ENCODE measurements around the gene FBXL14.

FBXL14 gene

GRCh38 chr12:1590221-1590979 is 4.0 kb downstream of the FBXL14 start:
- Histone ChIP-seq H3K27me3 (ENCODE audit: low read depth, low read length) (no peaks in the 10 kb centered on the region), H3K36me3 (ENCODE audit: control insufficient read depth in 1 of 2, insufficient read depth in 2 of 2, low read length in 2 of 2) (no peaks in the 10 kb centered on the region), H3K27ac (ENCODE audit: low read length) (no peak overlapping the region), H3K4me1 (ENCODE audit: control insufficient read depth in 1 of 2, insufficient read depth in 2 of 2, low read length in 2 of 2) (peaks cover 13 to 46% of the 10 kb centered on the region in 2 donors), H3K4me3 (ENCODE audit: low read depth in 1 of 2, low read length in 2 of 2) (peak overlapping the region; percentile 20 to 61), H3K9me3 (ENCODE audit: control insufficient read depth in 1 of 2, low read length in 2 of 2) (no peaks in the 10 kb centered on the region)

- Histone ChIP-seq H3K27me3 (ENCODE audit: low read depth, low read length) (no peaks in the 10 kb centered on the region), H3K27ac (ENCODE audit: low read length) (peak overlapping the region; percentile 31), H3K4me3 (ENCODE audit: low read depth in 1 of 2, low read length in 2 of 2) (no peak overlapping the region), H3K4me1 (ENCODE audit: control insufficient read depth in 1 of 2, insufficient read depth in 2 of 2, low read length in 2 of 2) (peaks cover 9 to 46% of the 10 kb centered on the region in 2 donors), H3K36me3 (ENCODE audit: control insufficient read depth in 1 of 2, insufficient read depth in 2 of 2, low read length in 2 of 2) (no peaks in the 10 kb centered on the region), H3K9me3 (ENCODE audit: control insufficient read depth in 1 of 2, low read length in 2 of 2) (no peaks in the 10 kb centered on the region)
These were observed 5.8 kb downstream of the FBXL14 start for GRCh38 chr12:1588575-1588947.

DNA sequence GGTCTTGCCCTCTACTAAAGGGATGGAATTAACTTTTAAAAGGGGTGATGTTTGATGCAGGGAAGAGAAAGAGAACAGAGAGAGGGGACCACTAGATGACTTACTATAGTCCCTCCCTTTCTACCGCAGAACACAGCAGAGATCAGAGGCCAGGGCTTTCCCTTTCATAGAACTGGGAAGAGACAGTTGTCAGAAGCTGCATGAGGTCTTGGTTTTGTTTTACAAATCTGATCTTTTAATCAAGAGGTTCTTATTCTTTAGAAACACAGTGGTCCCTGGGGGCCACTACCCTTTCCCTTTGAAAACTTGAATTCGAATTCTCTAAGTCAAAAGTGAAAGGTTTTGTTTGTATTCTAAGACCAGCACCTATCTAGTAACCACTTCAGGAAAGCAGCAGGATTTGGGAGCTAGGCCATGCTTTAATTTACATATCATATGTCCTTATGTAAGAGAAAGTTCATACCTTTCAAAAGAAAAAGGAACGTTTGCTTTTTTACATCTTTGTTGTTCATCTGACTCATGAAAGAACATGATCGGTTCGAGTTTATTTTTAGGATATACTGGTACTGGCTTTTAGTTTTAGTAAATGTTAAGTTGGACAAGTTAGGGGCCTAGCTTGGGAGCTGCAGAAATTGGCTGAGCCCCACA is 6.3 kb downstream of the FBXL14 start:
- Histone ChIP-seq H3K27me3 (ENCODE audit: low read depth, low read length) (no peaks in the 10 kb centered on the region), H3K36me3 (ENCODE audit: control insufficient read depth in 1 of 2, insufficient read depth in 2 of 2, low read length in 2 of 2) (no peaks in the 10 kb centered on the region), H3K27ac (ENCODE audit: low read length) (peak overlapping the region; percentile 31), H3K4me1 (ENCODE audit: control insufficient read depth in 1 of 2, insufficient read depth in 2 of 2, low read length in 2 of 2) (peaks cover 7 to 49% of the 10 kb centered on the region in 2 donors), H3K4me3 (ENCODE audit: low read depth in 1 of 2, low read length in 2 of 2) (no peak overlapping the region), H3K9me3 (ENCODE audit: control insufficient read depth in 1 of 2, low read length in 2 of 2) (no peaks in the 10 kb centered on the region)

- peaks cover 0 to 16% of the 10 kb centered on the region in 2 donors for H3K4me1 ChIP-seq (ENCODE audit: control insufficient read depth in 1 of 2, insufficient read depth in 2 of 2, low read length in 2 of 2)
- no peaks in the 10 kb centered on the region for H3K27me3 ChIP-seq (ENCODE audit: low read depth, low read length)
- H3K36me3 ChIP-seq (ENCODE audit: control insufficient read depth in 1 of 2, insufficient read depth in 2 of 2, low read length in 2 of 2), result no peaks in the 10 kb centered on the region
- H3K27ac ChIP-seq (ENCODE audit: low read length), result no peak overlapping the region
- H3K9me3 ChIP-seq (ENCODE audit: control insufficient read depth in 1 of 2, low read length in 2 of 2), result no peaks in the 10 kb centered on the region
- H3K4me3 ChIP-seq (ENCODE audit: low read depth in 1 of 2, low read length in 2 of 2), result no peak overlapping the region
These were observed 10.1 kb downstream of the FBXL14 start for GRCh38 chr12:1584326-1584725.

DNA sequence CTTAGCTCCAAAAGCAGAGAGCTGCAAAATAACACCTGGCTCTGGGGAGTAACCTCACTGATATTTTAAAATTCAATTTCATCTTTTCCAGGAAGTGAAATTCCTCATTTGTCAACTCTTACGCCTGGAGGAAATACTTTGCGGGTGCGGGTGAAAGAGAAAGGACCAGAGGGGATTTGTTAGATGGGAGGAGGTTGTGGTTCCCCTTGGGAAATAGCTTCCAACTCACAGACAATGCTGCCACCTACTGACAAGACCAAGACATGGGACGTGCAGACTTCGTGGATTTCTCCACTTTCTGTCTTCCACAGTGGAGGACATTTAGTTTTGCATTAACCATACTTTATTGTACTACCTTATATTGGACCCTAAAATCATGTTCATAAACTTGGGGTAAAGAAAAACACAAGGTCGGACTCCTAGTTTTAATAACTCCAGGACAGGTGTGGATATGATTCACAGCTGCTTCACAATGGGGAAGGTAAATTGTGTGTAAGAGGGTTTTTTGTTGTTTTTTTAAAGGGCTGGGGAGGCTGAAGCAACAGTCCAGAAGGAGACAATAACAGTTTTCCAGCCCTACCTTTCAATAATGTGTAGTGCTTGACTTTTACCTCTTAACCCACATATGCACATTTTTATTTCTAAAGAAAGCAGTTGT is 10.8 kb downstream of the FBXL14 start:
- peak overlapping the region in 1 of 2 donors; percentile 7 for H3K4me3 ChIP-seq (ENCODE audit: low read depth in 1 of 2, low read length in 2 of 2)
- no peaks in the 10 kb centered on the region for H3K36me3 ChIP-seq (ENCODE audit: control insufficient read depth in 1 of 2, insufficient read depth in 2 of 2, low read length in 2 of 2)
- H3K9me3 ChIP-seq (ENCODE audit: control insufficient read depth in 1 of 2, low read length in 2 of 2), result no peaks in the 10 kb centered on the region
- no peak overlapping the region for H3K27ac ChIP-seq (ENCODE audit: low read length)
- H3K4me1 ChIP-seq (ENCODE audit: control insufficient read depth in 1 of 2, insufficient read depth in 2 of 2, low read length in 2 of 2), result peaks cover 0 to 16% of the 10 kb centered on the region in 2 donors
- H3K27me3 ChIP-seq (ENCODE audit: low read depth, low read length), result no peaks in the 10 kb centered on the region

DNA sequence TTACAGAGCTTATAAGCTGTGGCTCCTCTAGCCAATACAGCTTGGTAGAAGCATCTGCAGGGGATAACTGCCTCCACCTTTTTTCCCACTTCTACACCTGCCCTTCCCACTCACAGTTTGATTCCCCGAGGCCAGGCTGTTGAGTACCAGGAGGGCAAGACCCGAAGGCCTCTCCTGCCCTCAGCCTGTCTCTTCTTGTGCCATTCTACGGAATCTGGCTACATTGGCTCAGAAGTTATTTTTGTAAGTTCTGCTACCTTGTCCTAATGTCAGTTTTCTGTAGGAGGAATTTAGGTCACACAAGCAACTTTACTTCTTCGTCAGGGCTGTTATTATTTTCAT is 11.7 kb downstream of the FBXL14 start:
- Histone ChIP-seq H3K36me3 (ENCODE audit: control insufficient read depth in 1 of 2, insufficient read depth in 2 of 2, low read length in 2 of 2) (no peaks in the 10 kb centered on the region), H3K4me3 (ENCODE audit: low read depth in 1 of 2, low read length in 2 of 2) (no peak overlapping the region), H3K27ac (ENCODE audit: low read length) (no peak overlapping the region), H3K9me3 (ENCODE audit: control insufficient read depth in 1 of 2, low read length in 2 of 2) (no peaks in the 10 kb centered on the region), H3K4me1 (ENCODE audit: control insufficient read depth in 1 of 2, insufficient read depth in 2 of 2, low read length in 2 of 2) (peaks cover 0 to 10% of the 10 kb centered on the region in 2 donors), H3K27me3 (ENCODE audit: low read depth, low read length) (no peaks in the 10 kb centered on the region)

DNA sequence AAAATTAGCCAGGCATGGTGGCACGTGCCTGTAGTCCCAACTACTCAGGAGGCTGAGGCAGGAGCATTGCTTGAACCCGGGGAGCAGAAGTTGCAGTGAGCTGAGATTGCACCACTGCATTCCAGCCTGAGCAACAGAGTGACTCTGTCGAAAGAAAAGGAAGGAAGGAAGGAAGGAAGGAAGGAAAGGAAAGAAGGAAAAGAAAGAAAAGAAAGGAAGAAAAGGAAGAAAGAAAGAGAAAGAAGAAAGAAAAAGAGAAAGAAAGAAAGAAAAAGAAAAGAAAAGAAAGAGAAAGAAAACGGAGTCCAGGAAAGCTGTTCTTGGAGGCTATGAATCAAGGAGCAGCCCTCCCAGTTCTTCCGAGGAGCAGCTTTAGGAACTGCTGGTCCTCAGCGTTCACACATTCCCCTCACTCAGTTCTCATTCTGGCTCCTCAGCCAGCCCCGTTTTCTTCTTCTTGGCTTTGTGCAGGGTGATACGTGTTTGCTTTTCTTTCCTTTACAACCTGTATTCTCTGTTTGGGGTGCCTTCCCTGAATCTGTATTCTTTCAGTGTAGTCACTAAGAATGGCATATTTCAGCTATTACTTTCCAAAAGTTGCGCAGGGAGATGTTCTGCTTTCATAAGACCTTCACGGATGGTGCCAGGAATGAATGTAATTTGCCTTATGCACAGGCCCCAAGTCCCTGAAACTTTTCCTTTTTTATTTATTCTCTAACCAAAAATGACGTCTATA is 12.2 kb downstream of the FBXL14 start:
- peaks cover 0 to 12% of the 10 kb centered on the region in 2 donors for H3K4me1 ChIP-seq (ENCODE audit: control insufficient read depth in 1 of 2, insufficient read depth in 2 of 2, low read length in 2 of 2)
- H3K27ac ChIP-seq (ENCODE audit: low read length), result no peak overlapping the region

DNA sequence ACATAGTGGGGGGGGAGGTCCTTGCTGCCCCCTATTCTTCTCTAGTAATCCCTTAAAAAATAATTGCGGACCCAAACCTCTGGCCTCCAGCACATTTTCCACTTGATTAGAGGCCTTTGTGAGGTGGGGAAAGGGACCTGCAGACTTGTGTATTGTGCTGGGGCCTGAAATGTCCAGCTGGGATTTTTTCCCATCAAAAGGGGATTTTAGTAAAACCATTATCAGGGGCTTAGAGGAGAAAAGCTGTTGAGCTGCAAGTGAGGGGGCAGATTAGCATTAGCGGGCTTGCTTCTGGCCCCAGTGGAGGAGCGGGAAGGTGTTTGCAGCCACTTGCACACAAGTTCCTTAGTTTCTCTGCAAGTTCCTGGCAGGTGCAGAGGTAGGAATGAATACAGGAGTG is 13.9 kb downstream of the FBXL14 start:
- no peaks in the 10 kb centered on the region for H3K9me3 ChIP-seq (ENCODE audit: control insufficient read depth in 1 of 2, low read length in 2 of 2)
- H3K27ac ChIP-seq (ENCODE audit: low read length), result no peak overlapping the region
- peaks cover 0 to 24% of the 10 kb centered on the region in 2 donors for H3K4me1 ChIP-seq (ENCODE audit: control insufficient read depth in 1 of 2, insufficient read depth in 2 of 2, low read length in 2 of 2)
- no peaks in the 10 kb centered on the region for H3K27me3 ChIP-seq (ENCODE audit: low read depth, low read length)
- no peak overlapping the region for H3K4me3 ChIP-seq (ENCODE audit: low read depth in 1 of 2, low read length in 2 of 2)
- H3K36me3 ChIP-seq (ENCODE audit: control insufficient read depth in 1 of 2, insufficient read depth in 2 of 2, low read length in 2 of 2), result no peaks in the 10 kb centered on the region

More for the DNA sequence above, 12.2 kb downstream of the FBXL14 start:
- H3K27me3 ChIP-seq (ENCODE audit: low read depth, low read length), result no peaks in the 10 kb centered on the region
- no peak overlapping the region for H3K4me3 ChIP-seq (ENCODE audit: low read depth in 1 of 2, low read length in 2 of 2)
- H3K36me3 ChIP-seq (ENCODE audit: control insufficient read depth in 1 of 2, insufficient read depth in 2 of 2, low read length in 2 of 2), result no peaks in the 10 kb centered on the region
- H3K9me3 ChIP-seq (ENCODE audit: control insufficient read depth in 1 of 2, low read length in 2 of 2), result no peaks in the 10 kb centered on the region

DNA sequence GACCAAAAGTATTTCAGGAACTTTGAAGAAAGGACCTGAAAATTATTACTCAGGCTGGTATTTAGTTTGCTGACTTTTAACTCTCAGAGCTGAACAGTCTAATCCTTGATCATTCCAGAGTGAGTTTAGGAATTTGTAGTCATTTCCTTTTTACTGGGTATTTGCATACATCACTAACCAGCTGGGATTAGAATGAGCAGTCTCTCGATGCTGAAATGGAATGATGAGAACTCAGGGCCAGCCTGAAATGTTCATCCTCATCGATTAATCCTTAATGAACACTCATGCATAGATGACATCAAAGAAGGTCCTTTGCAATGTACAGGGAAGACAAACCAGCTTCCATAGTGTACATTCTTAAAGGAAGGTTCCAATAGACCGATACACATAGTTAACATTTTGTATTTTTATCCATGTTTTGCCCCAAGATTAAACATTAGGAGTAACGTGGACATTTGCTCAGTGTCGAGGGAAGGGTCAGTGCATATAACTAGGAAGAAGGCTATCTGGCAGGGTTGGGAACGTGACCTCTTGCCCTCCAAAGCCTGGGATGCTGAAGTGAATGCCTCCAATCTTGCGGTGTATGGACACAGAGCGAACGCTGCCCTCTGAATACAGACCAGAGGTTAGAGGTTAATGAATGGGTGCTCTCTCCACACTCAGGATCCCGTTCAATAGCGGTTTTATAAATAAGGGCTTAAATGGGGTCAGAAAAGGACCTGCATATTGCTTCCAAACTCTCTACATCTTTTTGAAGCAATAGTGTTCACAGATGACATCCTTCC is 14.5 kb downstream of the FBXL14 start:
- H3K27ac ChIP-seq (ENCODE audit: low read length), result no peak overlapping the region
- no peaks in the 10 kb centered on the region for H3K9me3 ChIP-seq (ENCODE audit: control insufficient read depth in 1 of 2, low read length in 2 of 2)
- H3K4me3 ChIP-seq (ENCODE audit: low read depth in 1 of 2, low read length in 2 of 2), result no peak overlapping the region
- peaks cover 0 to 30% of the 10 kb centered on the region in 2 donors for H3K4me1 ChIP-seq (ENCODE audit: control insufficient read depth in 1 of 2, insufficient read depth in 2 of 2, low read length in 2 of 2)
- no peaks in the 10 kb centered on the region for H3K36me3 ChIP-seq (ENCODE audit: control insufficient read depth in 1 of 2, insufficient read depth in 2 of 2, low read length in 2 of 2)
- H3K27me3 ChIP-seq (ENCODE audit: low read depth, low read length), result no peaks in the 10 kb centered on the region

GRCh38 chr12:1576410-1577241 is 17.8 kb downstream of the FBXL14 start:
- H3K27ac ChIP-seq (ENCODE audit: low read length), result no peak overlapping the region
- peak overlapping the region; percentile 7 to 43 for H3K4me3 ChIP-seq (ENCODE audit: low read depth in 1 of 2, low read length in 2 of 2)
- no peaks in the 10 kb centered on the region for H3K36me3 ChIP-seq (ENCODE audit: control insufficient read depth in 1 of 2, insufficient read depth in 2 of 2, low read length in 2 of 2)
- H3K27me3 ChIP-seq (ENCODE audit: low read depth, low read length), result no peaks in the 10 kb centered on the region
- peaks cover 0 to 22% of the 10 kb centered on the region in 2 donors for H3K4me1 ChIP-seq (ENCODE audit: control insufficient read depth in 1 of 2, insufficient read depth in 2 of 2, low read length in 2 of 2)
- H3K9me3 ChIP-seq (ENCODE audit: control insufficient read depth in 1 of 2, low read length in 2 of 2), result no peaks in the 10 kb centered on the region
